HCT116 (cell line): ENCODE data around the gene PHOSPHO2. TPM values are rescaled to one million over a fixed set of nuclear protein-coding genes. Genes with fewer than 3 reads are reported as not detected.

Experiments used
- ATAC-seq: fragments of 200-7000 bp; cut with Tn5 transposase; 2 replicates; pipeline ENCODE4 v1.9.1; 2020; ENCODE audit warnings: mild to moderate bottlenecking, moderate library complexity
- BruUV-seq: library from RNA; stranded (reverse); fragments of 400-500 nt; replicated peaks from 2 replicates; lab custom pipeline; 2021; lab: Mats Ljungman, UMichigan
- CTCF ChIA-PET: fragments of 300-600 bp; sonication (Branson Sonifier 250); formaldehyde crosslinking; loops from one replicate; lab custom pipeline; 2021; ENCODE audit warnings: antibody characterized with exemption; lab: Charles Lee
- POLR2A ChIA-PET: fragments of 300-600, 350-600 bp; sonication (Branson Sonifier 250); formaldehyde crosslinking; loops from one replicate; lab custom pipeline; 2021; ENCODE audit warnings: antibody characterized with exemption; lab: Charles Lee
- RAD21 ChIA-PET, 2 experiments: fragments of 300-600 bp; sonication (Branson Sonifier 250); formaldehyde crosslinking; loops; one replicate each; lab custom pipeline; 2023; ENCODE audit warnings: low total read pairs in 2 of 2; ENCODE audit not compliant: uncharacterized antibody in 2 of 2, unreplicated experiment in 2 of 2, low non-redundant PET in 1 of 2; lab: Charles Lee
- DNase-seq: peaks from one replicate; pipeline ENCODE4 v3.0.0-alpha.2; 2010; ENCODE audit warnings: low read depth, low spot score
- H2AFZ ChIP-seq: fragments of 200-600 bp; shearing (Covaris generic), sonication (generic); 2 replicates; pipeline ENCODE4 v1.6.1; 2017; ENCODE audit warnings: low read depth, mixed run types, mixed read lengths, antibody characterized with exemption, low read length; ENCODE audit not compliant: poor library complexity, severe bottlenecking
- H3K27ac ChIP-seq: 2 replicates; pipeline ENCODE4 v1.5.1; 2012; ENCODE audit warnings: low read depth, low read length
- H3K27me3 ChIP-seq: fragments of 200-600 bp; sonication (generic); 2 replicates; pipeline ENCODE4 v1.6.1; 2016; ENCODE audit warnings: mixed run types, low read length, mixed read lengths; ENCODE audit not compliant: insufficient read depth
- H3K36me3 ChIP-seq, 2 experiments: fragments of 200-500 bp in 1 of 2; fragments of 200-600 bp in 1 of 2; sonication (Bioruptor generic) in 1 of 2; sonication (generic) in 1 of 2; 2 replicates each; pipeline versions ENCODE4 v1.5.1 to v1.6.1; 2014 to 2016; ENCODE audit warnings: low read length in 2 of 2, inconsistent platforms in 1 of 2, mixed read lengths in 1 of 2, mixed run types in 1 of 2; ENCODE audit not compliant: insufficient read depth in 2 of 2, control insufficient read depth in 1 of 2
- H3K4me1 ChIP-seq, 2 experiments: fragments of 200-600 bp in 1 of 2; sonication (generic) in 1 of 2; 2 replicates each; pipeline versions ENCODE4 v1.5.1 to v1.6.1; 2012 to 2017; ENCODE audit warnings: low read length in 2 of 2, inconsistent platforms in 1 of 2, mild to moderate bottlenecking in 1 of 2, mixed read lengths in 1 of 2, mixed run types in 1 of 2, moderate library complexity in 1 of 2; ENCODE audit not compliant: insufficient read depth in 2 of 2, control insufficient read depth in 1 of 2
- H3K4me2 ChIP-seq: fragments of 200-600 bp; sonication (generic); 2 replicates; pipeline ENCODE4 v1.6.1; 2017; ENCODE audit warnings: mixed run types, low read length, mixed read lengths
- H3K4me3 ChIP-seq, 2 experiments: fragments of 200-600 bp in 1 of 2; sonication (generic) in 1 of 2; replicated peaks in 1 of 2; 2 replicates each; pipeline ENCODE4 v1.5.1; 2011 to 2016; ENCODE audit warnings: low read length in 2 of 2, control low read depth in 1 of 2, low read depth in 1 of 2, mild to moderate bottlenecking in 1 of 2, mixed read lengths in 1 of 2, mixed run types in 1 of 2
- H3K79me2 ChIP-seq: fragments of 200-600 bp; sonication (generic); 2 replicates; pipeline ENCODE4 v1.6.1; 2017; ENCODE audit warnings: mild to moderate bottlenecking, mixed run types, low read length, moderate library complexity, mixed read lengths; ENCODE audit not compliant: insufficient read depth
- H3K9ac ChIP-seq: fragments of 200-600 bp; sonication (generic); 2 replicates; pipeline ENCODE4 v1.6.1; 2016; ENCODE audit warnings: low read length, mixed read lengths
- H3K9me2 ChIP-seq: fragments of 200-600 bp; sonication (generic), shearing (Covaris generic); 2 replicates; pipeline ENCODE4 v1.6.1; 2017; ENCODE audit warnings: mixed run types, mild to moderate bottlenecking, moderate library complexity; ENCODE audit not compliant: insufficient read depth
- H3K9me3 ChIP-seq, 2 experiments: fragments of 200-500 bp in 1 of 2; fragments of 200-600 bp in 1 of 2; sonication (Bioruptor generic) in 1 of 2; sonication (generic) in 1 of 2; 2 replicates each; pipeline ENCODE4 v1.6.1; 2014 to 2017; ENCODE audit warnings: low read length in 2 of 2, mixed read lengths in 2 of 2, inconsistent platforms in 1 of 2, low read depth in 1 of 2, mild to moderate bottlenecking in 1 of 2, mixed run types in 1 of 2, moderate library complexity in 1 of 2; ENCODE audit not compliant: control insufficient read depth in 1 of 2, insufficient read depth in 1 of 2
- H4K20me1 ChIP-seq: fragments of 200-600 bp; sonication (generic), shearing (Covaris generic); 2 replicates; pipeline ENCODE4 v1.6.1; 2017; ENCODE audit warnings: mixed run types, mild to moderate bottlenecking, moderate library complexity; ENCODE audit not compliant: insufficient read depth
- ATF3 ChIP-seq: IDR thresholded peaks from 2 replicates; pipeline ENCODE4 v1.6.1; 2012
- CEBPB ChIP-seq: IDR thresholded peaks from 2 replicates; pipeline ENCODE4 v1.6.1; 2012; ENCODE audit warnings: low read depth
- ELF1 ChIP-seq: IDR thresholded peaks from 2 replicates; pipeline ENCODE4 v1.6.1; 2012; ENCODE audit warnings: low read depth, borderline replicate concordance
- EZH2phosphoT487 ChIP-seq: fragments of 200-600 bp; IDR thresholded peaks from 2 replicates; pipeline ENCODE4 v1.6.1; 2018; ENCODE audit warnings: antibody characterized with exemption, borderline replicate concordance
- POLR2AphosphoS5 ChIP-seq: IDR thresholded peaks from 2 replicates; pipeline ENCODE4 v1.6.1; 2011; ENCODE audit warnings: mild to moderate bottlenecking, low read depth, low read length, moderate library complexity
- SP1 ChIP-seq: IDR thresholded peaks from 2 replicates; pipeline ENCODE4 v1.6.1; 2012; ENCODE audit warnings: low read depth
- SRF ChIP-seq: IDR thresholded peaks from 2 replicates; pipeline ENCODE4 v1.6.1; 2012; ENCODE audit warnings: low read depth
- TCF7L2 ChIP-seq: IDR thresholded peaks from 2 replicates; pipeline ENCODE4 v1.7.0; 2011; ENCODE audit warnings: borderline replicate concordance, inconsistent platforms; ENCODE audit not compliant: insufficient read depth, insufficient read length; ENCODE audit errors: extremely low read depth
- YY1 ChIP-seq: IDR thresholded peaks from 2 replicates; pipeline ENCODE4 v1.6.1; 2011; ENCODE audit warnings: low read length, low read depth, moderate library complexity, mild to moderate bottlenecking; ENCODE audit not compliant: insufficient replicate concordance; ENCODE audit errors: extremely low read depth
- ZFX ChIP-seq: fragments of 450-650 bp; IDR thresholded peaks from 2 replicates; pipeline ENCODE4 v1.6.1; 2017
- intact Hi-C: fragments of 100-400 bp; cut with micrococcal nuclease; formaldehyde crosslinking; loops from 2 replicates; pipeline ENCODE4 v1.10.0; 2022
- total RNA-seq: library from RNA; stranded (reverse); gene quantifications from one replicate; pipeline ENCODE4 v1.2.1, GENCODE V29; 2021; ENCODE audit not compliant: unreplicated experiment
- TF ChIP-seq, protein P1 (sequence below), 3 experiments: fragments of 200-600 bp in 1 of 3; sonication (generic) in 1 of 3; IDR thresholded peaks in 2 of 3; conservative IDR thresholded peaks in 1 of 3; 2 replicates each; pipeline ENCODE4 v1.5.1; 2012 to 2017; ENCODE audit warnings: low read depth in 2 of 3, low read length in 2 of 3, antibody characterized with exemption in 1 of 3, borderline replicate concordance in 1 of 3, control low read depth in 1 of 3, mild to moderate bottlenecking in 1 of 3, mixed read lengths in 1 of 3, mixed run types in 1 of 3, moderate library complexity in 1 of 3; ENCODE audit not compliant: insufficient read depth in 1 of 3

Gene PHOSPHO2
- total RNA-seq, 1 experiment from 2014 or later: 2.8 TPM

GRCh38 chr2:169736902-169737301 is 42.6 kb downstream of the PHOSPHO2 start:
- H3K79me2 ChIP-seq: peaks cover 61% of the 10 kb centered on the region

GRCh38 chr2:169738566-169739229 is 44.4 kb downstream of the PHOSPHO2 start:
- ChIA-PET RAD21 (no interaction called here), POLR2A (no interaction called here)
- no peaks in the 10 kb centered on the region for H3K9me3 ChIP-seq
- DNase-seq: no peak
- H3K9ac ChIP-seq: no peak overlapping the region
- no peak overlapping the region for H2AFZ ChIP-seq
- TF ChIP-seq SP1 (no peak), ELF1 (no peak), ATF3 (no peak)
- TF ChIP-seq, protein P1, sequence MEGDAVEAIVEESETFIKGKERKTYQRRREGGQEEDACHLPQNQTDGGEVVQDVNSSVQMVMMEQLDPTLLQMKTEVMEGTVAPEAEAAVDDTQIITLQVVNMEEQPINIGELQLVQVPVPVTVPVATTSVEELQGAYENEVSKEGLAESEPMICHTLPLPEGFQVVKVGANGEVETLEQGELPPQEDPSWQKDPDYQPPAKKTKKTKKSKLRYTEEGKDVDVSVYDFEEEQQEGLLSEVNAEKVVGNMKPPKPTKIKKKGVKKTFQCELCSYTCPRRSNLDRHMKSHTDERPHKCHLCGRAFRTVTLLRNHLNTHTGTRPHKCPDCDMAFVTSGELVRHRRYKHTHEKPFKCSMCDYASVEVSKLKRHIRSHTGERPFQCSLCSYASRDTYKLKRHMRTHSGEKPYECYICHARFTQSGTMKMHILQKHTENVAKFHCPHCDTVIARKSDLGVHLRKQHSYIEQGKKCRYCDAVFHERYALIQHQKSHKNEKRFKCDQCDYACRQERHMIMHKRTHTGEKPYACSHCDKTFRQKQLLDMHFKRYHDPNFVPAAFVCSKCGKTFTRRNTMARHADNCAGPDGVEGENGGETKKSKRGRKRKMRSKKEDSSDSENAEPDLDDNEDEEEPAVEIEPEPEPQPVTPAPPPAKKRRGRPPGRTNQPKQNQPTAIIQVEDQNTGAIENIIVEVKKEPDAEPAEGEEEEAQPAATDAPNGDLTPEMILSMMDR (IDR thresholded peaks at IDR 0.05 in 2 of 3, conservative IDR thresholded peaks at IDR 0.05 in 1 of 3; ENCODE audit: borderline replicate concordance in 1 of 3, insufficient read depth in 1 of 3, low read depth in 2 of 3, low read length in 2 of 3): no peak
- TF ChIP-seq, all 23 proteins: peak for 0
- H3K9me2 ChIP-seq: no peaks in the 10 kb centered on the region
- H3K79me2 ChIP-seq: peaks cover 61% of the 10 kb centered on the region
- BruUV-seq: no TSS peak
- intact Hi-C loops: no loop called here
- H3K4me2 ChIP-seq: no peak overlapping the region; the same call in 1 of the 2 replicates
- H3K4me3 ChIP-seq: no peak overlapping the region
- no peaks in the 10 kb centered on the region for H3K27me3 ChIP-seq
- peaks cover 7 to 28% of the 10 kb centered on the region in 2 experiments; a peak in 3 of 4 replicates for H3K4me1 ChIP-seq
- no peak overlapping the region for H3K27ac ChIP-seq
- no peak for ATAC-seq
- H3K36me3 ChIP-seq: peaks cover 8 to 24% of the 10 kb centered on the region in 2 experiments; a peak in 2 of 4 replicates
- H4K20me1 ChIP-seq: no peaks in the 10 kb centered on the region
- CTCF ChIA-PET: no interaction called here

More at GRCh38 chr2:169736902-169737301, 42.6 kb downstream of the PHOSPHO2 start:
- H3K27me3 ChIP-seq: no peaks in the 10 kb centered on the region
- H3K4me3 ChIP-seq: no peak overlapping the region
- H3K9ac ChIP-seq: no peak overlapping the region
- no peaks in the 10 kb centered on the region for H3K9me2 ChIP-seq
- ChIA-PET RAD21 (no interaction called here), CTCF (no interaction called here), POLR2A (no interaction called here)
- no peak overlapping the region for H3K27ac ChIP-seq
- BruUV-seq: no TSS peak
- H2AFZ ChIP-seq: no peak overlapping the region
- intact Hi-C loops: loop anchor here (1.0 kb wide), 1 partner anchor 27 kb away; no protein-coding TSS in a partner anchor
- ATAC-seq (no peak), DNase-seq (no peak)
- TF ChIP-seq SRF (no peak), POLR2AphosphoS5 (no peak), CEBPB (no peak), TCF7L2 (no peak), ZFX (no peak), YY1 (no peak), EZH2phosphoT487 (no peak)
- no peak overlapping the region for H3K4me2 ChIP-seq
- peaks cover 2 to 15% of the 10 kb centered on the region in 2 experiments; a peak in 2 of 4 replicates for H3K36me3 ChIP-seq
- peaks cover 10 to 36% of the 10 kb centered on the region in 2 experiments; a peak in 3 of 4 replicates for H3K4me1 ChIP-seq
- H4K20me1 ChIP-seq: no peaks in the 10 kb centered on the region
- H3K9me3 ChIP-seq: no peaks in the 10 kb centered on the region
